Mammary epithelial cell (primary cell): ENCODE measurements around the gene SNTG2.

Experiments used
- CTCF ChIP-seq, 2 donors: IDR thresholded peaks in 1 of 2; conservative IDR thresholded peaks in 1 of 2; 2 replicates each; pipeline ENCODE4 v1.5.1; 2011 to 2012; ENCODE audit warnings: inconsistent platforms in 2 of 2, low read length in 2 of 2, mild to moderate bottlenecking in 2 of 2, control low read depth in 1 of 2, low read depth in 1 of 2; ENCODE audit not compliant: insufficient read depth in 1 of 2; ENCODE audit errors: extremely low read depth in 1 of 2
- EZH2 ChIP-seq: IDR thresholded peaks from 2 replicates; pipeline ENCODE4 v1.6.1; 2012; ENCODE audit warnings: low read length, inconsistent platforms, borderline replicate concordance

- no peak for TF ChIP-seq CTCF (conservative IDR thresholded peaks at IDR 0.05 in 1 of 2, IDR thresholded peaks at IDR 0.05 in 1 of 2; ENCODE audit: extremely low read depth in 1 of 2, insufficient read depth in 1 of 2, low read depth in 1 of 2, low read length in 2 of 2)
- TF ChIP-seq EZH2: no peak
Measured at GRCh38 chr2:932320-933115, 18.1 kb upstream of the SNTG2 start.
